Stimulated activated CD4-positive, alpha-beta T cell treated with anti-CD3 and anti-CD28 coated beads, Interleukin-4, amount 100 ng/mL, for 1 hour (primary cell): ENCODE results near the gene IL13.
"Not testable (repeated sequence)": the region's sequence is repeated elsewhere in the genome, so short reads cannot be mapped to it uniquely, and the experiment has no call there.

ENCODE experiments used
- DNase-seq: peaks from one replicate; pipeline ENCODE4 v3.0.0-alpha.2; 2020

The IL13 gene

DNA sequence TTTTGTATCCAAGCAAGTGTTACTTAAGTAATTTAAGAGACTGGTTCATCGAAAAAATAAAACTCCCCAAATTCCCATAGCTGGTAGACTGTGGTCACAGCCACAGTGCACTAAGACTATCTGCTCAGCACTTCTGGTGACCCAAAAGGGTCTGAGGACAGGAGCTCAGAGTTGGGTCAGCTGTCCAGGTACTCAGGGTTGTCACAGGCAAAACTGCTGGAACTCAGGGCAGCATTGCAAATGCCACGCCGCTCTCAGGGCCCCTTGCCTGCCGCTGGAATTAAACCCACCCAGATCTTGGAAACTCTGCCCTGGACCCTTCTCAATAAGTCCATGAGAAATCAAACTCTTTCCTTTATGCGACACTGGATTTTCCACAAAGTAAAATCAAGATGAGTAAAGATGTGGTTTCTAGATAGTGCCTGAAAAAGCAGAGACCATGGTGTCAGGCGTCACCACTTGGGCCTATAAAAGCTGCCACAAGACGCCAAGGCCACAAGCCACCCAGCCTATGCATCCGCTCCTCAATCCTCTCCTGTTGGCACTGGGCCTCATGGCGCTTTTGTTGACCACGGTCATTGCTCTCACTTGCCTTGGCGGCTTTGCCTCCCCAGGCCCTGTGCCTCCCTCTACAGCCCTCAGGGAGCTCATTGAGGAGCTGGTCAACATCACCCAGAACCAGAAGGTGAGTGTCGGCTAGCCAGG is at the start of gene IL13:
IL13 (plus strand) TSS at position 498 of the 705 bp plus-strand sequence; CDS start at position 512, 14 bp downstream.
- DNase-seq: no peak

DNA sequence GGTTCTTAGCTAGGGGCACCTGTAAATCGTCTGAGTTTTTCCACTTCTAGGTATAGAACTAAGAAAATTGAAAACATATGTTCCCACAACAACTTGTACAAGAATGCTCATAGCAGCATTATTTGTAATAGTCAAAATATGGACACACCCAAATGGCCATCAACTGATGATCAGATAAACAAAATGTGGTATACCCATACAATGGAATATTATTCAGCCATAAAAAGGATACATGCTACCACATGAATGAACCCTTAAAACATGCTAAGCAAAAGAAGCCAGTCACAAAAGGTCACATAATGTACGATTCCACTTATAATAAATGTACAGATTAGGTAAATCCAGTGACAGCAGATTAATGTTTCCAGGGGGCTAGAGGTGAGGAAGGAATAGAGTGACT is 46.0 kb upstream of the IL13 start:
- DNase-seq: no peak

DNA sequence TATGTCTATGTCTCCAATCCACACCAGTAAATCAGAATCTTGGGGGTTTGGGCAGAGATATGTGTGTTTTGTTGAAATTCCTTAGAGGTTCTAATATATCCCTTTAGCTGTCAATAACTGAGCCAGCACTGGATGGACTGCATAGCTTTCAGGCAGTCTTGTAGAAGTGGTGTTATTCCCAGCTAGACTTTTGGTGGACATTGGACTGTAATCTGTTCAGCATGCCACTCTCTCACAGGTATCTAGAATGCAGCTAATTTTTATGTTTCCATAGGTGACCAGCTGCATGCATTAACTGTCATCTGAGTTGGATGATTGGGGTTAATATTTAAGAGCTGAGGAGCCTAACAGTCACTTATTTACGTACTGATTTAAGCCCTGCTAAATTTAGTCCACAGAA is 45.1 kb upstream of the IL13 start:
- no peak for DNase-seq

DNA sequence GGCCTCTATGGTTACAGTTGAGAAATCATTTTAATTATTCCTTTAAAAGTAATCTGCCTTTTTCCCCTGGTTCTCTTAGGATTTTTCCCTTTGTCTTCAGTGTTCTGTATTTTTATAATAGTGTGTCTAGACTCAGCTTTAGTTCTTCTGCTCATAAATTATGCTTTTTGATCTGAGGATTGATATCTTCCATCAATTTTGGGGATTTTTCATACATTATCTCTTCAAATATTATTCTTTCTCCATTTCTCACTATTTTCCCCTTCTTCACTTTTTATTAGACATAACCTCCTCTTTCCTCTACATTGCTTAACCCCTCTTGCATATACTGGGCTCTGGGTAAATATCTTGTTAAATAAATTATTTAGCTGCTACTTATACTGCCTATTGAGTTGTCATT is 36.3 kb upstream of the IL13 start:
- no peak for DNase-seq

DNA sequence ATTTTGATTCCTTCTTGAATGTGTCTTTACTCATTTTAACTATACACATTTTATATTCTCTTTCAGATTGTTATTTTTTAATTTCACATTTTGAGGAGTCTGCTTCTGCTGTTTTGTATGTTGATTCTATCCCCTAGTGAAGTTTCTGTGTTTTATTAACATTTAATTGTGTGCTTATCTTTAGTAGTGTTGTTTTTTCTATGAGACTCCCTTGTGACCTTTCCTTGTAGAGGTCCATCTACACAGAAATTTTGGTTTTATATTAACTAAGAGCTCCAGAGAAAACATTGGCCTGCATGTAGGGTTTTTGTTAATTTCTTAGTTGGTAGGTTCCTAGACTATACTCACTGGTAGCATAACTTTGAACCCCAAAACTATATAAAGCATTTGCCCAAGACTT is 35.4 kb upstream of the IL13 start:
- DNase-seq: no peak

DNA sequence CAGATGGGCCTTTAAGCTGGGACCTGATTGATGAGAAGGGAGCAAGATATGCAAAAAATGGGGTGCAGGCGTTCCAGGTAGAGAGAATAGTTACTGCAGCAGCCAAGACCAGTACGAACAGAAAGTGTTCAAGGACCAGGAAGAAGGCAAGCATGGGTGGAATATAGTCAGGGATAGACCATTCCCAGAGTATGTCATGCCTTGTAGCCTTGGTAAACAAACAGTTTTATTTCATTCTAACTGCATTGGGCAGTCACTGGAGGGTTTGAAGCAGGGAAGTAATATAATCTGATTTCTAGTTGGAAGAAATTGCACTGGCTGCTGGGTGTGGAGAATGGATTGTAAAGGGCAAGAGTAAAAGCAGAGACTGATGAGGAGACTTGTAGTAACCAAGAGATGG is 30.5 kb upstream of the IL13 start:
- DNase-seq: no peak

DNA sequence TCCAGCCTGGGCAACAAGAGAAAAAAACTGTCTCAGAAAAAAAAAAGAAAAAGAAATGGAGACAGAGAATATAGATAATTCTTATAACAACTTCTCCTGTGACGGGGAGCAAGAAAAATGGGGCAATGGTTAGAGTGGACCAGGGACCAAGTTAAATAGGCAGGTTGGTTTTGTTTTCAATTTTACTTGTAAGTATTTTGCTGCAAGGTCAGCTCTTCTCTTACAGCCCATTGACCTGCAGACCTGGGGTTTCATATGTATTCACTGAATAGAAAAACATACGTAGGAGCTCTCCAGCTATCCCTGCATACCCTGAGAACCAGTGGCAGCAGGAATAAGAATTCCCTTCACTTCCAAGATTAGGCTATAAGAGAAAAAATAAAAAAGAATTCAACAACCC is 29.2 kb upstream of the IL13 start:
- DNase-seq: no peak

DNA sequence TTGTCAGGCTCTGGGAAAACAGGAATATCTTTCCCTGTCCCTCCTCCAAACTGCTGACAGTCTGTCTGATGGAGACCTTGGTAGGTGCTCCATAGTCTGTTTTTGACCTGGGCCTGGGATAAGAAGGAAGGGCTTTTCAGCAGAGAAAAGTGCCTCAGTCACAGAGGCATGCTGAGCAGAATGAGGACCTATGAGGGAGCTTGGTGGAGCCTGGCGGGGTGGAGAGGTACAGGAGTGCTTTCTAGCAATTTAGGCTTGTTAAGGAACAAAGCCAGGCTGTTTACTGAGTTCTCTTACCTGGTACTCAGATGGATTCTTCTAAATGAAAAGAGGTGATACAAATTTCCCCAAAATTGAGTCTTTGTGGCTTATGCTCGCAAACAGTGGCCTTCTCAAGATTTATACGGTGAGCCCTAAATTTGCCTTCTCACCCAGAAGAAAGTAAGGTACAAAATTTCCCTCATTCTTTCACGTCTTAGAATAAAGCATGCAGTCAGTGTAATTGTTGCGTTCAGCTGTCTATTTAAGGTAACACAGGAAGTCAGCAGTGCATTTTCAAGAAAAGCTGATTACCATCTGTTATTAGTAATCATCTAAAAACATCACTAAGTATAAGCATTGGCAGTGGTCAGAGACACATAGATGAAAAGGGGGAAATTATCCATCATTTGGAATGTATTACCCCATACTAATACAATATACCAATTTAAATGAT is 28.6 kb upstream of the IL13 start:
- DNase-seq: no peak

DNA sequence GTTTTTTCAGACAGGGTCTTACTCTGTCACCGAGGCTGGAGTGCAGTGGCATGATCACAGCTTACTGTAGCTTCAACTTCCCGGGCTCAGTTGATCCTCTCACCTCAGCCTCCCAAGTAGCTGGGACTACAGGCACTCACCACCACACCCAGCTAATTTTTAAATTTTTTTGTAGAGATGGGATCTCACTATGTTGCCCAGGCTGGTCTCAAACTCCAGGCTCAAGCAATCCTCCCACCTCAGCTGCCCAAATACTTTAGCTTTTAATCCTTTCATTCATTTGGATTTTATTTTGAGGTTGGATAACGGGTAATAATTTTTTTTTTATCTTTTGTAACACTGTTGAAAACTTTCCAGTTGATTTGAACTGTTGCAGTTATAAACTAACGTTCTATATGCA is 24.4 kb upstream of the IL13 start:
- not testable (repeated sequence) for DNase-seq

DNA sequence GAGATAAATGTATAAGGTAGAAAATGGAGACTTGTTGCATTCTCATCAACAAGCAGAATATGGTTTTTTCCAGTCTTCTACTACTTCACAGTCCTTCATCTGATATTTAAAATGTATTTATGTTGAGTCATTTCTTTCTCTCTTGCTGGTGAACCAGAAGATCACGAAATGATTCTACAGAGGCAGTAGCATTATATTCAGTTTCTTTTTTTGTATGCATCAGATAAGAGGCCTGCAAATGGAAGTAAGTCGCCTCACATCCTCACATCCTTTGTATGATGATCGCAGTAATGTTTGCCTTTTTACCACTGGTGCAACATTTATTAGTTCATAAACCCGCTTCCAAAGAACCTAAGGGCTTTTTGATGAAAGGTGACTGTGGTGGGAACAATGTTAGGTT is 22.1 kb upstream of the IL13 start:
- DNase-seq: no peak

DNA sequence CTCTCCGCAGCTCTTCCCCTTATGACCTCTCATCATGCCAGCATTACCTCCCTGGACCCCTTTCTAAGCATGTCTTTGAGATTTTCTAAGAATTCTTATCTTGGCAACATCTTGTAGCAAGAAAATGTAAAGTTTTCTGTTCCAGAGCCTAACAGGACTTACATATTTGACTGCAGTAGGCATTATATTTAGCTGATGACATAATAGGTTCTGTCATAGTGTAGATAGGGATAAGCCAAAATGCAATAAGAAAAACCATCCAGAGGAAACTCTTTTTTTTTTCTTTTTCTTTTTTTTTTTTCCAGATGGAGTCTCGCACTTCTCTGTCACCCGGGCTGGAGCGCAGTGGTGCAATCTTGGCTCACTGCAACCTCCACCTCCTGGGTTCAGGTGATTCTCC is 20.7 kb upstream of the IL13 start:
- no peak for DNase-seq

DNA sequence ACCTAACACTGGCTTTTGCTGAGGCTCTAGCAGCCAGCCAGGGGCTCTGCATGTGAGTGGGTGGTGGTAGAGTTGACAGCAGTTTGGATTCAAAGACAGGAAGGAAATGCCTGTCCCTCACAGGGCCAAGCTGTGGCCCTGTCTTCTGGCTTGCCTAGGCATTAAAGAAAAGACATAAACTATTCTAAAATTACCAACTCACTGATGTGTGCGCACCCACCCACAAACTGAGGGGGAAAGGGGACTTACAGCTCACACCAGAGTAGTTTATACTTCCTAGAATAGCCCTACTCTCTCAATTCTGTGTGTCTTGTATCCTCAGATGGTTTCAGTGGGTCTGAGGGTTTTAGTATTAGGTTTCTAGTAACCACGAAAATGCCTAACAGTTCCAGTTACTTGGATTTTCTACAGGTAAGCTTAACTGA is 18.3 kb upstream of the IL13 start:
- no peak for DNase-seq

DNA sequence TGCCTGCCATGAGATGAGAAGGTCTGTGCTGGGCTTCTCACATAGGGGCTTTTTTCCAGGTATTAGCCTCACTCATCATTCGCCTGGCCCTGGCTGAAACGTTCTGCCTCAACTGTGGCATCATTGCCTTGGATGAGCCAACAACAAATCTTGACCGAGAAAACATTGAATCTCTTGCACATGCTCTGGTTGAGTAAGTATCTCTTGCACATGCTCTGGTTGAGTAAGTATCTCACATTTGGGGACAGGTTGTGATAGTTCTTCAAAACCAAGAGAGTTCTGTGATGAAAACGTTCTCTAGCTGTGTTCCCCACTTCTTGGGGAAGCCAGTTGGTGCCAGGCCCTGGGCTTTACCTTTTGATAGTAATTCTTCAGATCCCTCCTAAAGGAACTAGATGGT is 17.4 kb upstream of the IL13 start:
- DNase-seq: no peak

DNA sequence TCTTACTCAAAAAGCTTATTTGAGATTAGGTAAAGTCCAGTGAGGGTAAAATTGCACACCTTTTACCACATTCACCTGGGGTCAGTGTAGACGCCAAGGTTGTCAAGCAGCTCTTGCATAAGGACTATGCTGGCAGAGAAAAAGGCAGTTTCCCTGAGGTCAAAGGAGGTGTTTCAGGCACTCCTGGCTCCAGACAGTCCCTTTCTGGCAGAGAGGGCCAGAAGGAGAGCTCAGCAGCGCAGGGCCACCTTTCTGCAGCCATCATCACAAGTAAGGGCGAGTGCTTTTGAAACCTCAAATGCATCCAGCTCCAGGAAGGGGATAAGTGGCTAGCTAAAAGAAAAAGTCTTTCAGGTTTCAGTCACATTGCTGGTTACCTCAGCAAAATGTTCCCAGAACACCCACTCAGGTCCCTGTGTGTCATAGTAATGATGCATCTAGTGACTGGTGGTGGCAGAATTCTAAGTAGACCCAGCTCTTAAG is 16.7 kb upstream of the IL13 start:
- DNase-seq: no peak

DNA sequence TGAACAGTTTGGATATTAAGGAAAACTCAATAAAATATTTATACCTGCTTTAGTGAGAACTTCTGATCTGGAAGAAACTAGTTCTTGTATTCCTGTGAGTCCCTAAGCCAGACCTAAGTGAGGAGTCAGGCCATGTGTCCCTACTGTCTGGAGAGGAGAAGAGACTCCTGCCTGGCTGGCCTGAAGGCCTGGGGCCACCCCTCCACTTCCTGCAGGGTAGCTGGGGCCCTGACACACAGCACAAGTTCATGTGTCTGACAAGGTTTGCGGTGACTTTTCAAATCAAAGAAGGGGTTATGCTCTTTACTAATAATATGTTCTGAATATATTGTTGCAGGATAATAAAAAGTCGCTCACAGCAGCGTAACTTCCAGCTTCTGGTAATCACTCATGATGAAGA is 16.1 kb upstream of the IL13 start:
- DNase-seq: no peak

DNA sequence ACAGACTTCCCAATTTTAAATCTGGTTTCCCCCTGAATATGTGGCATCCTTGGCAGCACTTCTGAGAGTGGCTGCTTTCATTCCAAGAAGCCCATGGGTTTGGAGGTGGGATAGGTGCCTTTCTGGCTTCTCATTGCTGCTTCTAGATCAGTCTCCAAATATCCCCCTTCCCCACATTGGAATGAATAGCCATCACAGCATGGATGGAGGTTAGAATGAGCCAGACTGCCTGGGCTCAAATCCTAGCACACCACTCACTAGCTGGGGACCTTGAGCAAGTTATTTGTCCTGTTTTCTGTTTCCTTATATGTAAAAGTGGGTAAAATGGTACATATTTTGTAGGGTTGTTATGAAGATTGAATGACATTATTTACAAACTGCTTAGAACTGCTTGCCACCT is 13.8 kb upstream of the IL13 start:
- no peak for DNase-seq

DNA sequence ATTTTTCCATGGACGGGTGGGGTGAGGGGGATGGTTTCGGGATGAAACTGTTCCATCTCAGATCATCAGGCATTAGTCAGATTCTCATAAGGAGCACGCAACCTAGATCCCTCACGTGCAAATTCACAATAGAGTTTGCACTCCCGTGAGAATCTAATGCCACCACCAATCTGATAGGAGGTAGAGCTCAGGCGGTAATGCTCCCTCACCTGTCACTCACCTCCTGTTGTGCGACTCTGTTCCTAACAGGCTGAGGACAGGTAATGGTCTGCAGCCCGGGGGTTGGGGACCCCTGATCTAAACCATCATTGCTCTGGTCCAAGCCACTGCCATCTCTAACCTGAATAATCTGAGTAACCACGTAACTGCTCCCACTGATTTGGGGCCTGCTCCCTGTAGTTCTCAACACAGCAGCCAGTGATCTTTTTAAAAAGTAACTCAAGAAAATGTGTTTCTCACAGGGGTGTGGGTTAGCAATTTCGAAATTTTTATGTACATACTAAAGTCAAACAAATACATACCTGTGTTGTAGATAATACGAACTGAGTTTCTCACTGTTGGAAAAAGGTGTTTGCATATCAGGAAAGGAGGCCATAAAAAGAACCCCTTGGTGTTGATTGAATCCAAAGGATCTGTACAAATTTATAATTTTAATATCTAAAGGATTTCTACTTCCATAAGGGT is 11.2 kb upstream of the IL13 start:
- DNase-seq: no peak

DNA sequence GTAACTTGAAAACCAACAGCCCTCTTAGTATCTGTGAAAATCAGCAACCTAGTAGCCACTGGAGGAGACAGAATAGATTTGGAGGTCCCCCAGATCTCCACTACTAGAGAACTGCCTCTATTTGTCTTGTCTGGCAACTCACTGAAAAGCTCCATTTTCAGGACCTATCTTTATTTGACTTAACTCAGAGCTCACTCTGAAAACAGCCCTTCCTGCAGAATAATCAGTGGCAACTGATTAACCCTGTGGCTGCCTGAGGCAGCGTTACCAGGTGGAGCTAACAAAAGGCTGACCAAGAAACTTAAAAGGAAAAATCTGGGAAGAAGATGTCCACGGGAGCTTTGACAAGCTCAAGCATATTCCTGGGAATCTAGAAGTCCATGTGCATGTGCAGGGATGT is 10.5 kb upstream of the IL13 start:
- no peak for DNase-seq

DNA sequence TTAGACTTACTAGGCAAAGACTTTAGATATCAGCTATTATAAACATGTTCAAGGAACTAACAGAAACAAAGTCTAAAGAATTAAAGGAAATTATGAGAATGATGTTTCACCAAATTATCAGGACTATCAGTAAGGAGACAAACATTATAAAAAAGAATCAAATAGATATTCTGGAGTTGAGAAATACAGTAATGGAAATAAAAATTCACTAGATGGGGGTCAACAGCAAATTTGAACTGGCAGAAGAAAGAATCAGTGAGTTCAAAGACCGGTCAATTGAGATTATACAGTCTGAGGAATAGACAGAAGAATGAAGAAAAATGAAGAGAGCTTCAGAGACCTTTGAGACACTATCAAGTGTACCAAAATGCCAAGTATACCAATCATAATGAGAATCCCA is 9.6 kb upstream of the IL13 start:
- DNase-seq: no peak

DNA sequence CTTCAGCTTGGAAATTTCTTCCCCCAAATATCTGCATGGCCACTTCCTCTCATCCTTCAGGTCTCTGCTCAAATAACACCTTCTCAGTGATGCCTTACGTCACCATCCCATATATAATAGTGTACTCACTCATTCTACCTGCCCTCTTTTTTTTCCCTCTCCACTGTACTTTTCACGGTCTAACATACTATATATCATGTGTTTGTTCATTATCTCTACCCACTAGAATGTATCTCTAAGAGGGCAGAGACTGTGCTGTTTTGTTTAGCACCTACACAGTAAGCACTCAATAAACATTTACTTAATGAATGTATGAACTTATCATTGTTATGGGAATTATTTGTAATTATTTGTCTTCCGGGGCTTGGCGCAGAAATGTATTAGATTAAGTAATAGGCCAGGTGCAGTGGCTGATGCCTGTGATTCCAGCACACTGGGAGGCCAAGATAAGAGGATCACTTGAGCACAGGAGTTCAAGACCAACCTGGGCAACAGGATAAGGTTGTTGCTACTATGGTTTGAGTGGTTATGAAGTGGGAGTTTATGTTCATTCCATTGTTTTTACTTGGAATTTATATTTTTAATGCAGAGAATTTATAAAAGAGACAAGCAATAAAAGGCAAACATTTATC is 6.0 kb upstream of the IL13 start:
- DNase-seq: no peak

DNA sequence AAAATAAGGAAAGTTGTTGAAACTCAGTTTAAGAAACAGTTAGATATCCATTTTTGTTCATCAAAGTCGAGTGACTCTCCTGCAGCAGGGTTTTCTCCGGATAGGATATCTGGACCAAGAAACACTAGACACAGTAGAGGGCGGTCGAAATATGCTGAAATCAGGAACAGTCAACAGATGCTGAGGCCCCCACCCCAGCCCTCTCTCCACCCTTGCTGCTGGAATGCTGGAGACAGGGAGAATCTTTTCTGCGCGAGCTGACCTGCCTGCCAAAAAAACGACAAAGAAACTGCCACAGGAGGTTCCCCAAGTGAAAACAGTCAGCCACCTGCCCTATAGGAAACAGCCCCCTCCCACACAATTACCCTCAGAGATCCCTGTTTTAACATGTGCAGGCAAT is 4.3 kb upstream of the IL13 start:
- no peak for DNase-seq

DNA sequence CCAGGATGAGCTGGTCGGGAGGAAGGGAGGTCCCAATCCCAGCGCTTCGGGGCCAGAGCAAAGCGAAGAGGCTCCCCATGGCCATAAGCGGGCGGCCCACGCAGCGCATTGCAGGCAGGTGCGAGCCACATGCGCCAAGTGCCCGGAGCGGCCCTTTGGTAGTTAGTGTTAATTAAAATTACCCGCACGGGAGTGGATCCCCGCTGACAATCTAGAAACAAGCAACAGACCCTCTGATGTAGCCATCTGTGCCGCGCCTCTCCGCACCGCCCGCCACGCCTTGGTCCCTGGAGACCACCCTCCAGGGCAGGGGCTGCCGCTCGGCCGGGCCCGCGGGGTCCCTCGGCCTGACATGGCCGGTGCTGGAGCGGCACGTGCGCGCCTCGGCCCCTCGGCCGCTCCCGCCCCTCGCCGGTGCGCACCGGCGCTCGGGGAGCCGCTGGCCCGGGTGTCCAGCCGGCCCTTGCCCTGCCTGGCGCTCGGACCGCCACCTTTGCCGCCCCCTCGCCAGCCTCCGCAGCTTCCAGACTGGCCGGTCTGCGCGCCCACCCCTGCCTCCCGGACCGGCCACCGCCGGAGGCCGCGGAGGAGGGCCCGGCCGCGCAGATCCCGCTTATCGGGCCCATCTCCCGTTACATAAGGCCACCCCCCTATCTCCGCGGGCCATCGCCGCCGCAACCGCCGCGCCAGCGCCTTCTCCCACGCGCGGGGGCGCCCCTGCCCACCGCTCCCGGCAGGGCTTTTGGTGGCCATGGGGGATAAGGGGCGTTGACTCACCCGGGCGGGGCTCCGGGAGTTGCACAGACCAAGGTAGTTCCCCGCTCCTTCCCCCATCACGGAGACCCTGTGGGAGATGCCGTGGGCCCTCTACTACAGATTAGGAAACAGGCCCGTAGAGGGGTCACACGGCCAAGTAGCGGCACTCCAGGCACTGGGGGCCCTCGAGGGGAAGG is 1.9 kb upstream of the IL13 start:
- DNase-seq: peak; percentile 49
